ENCODE results near the gene SLC25A21.

DNA sequence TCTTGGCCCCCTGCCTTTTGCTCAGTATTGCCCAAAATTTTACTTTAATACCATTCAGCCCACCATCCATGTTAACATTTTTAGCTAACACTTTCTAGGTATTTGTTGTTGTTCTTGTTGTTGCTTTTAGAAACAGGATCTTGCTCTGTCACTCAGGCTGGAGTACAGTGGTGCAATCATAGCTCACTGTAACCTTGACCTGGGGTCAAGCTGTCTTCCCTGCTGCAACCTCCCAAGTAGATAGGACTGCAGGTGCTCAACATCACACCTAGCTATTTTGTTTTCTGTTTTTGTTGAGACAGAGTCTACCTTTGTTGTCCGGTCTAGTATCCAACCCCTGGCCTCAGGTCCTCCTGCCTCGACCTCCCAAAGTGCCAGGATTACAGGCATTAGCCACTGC lies 29.3 kb upstream of the SLC25A21 start:
- TF ChIP-seq, protein P1, sequence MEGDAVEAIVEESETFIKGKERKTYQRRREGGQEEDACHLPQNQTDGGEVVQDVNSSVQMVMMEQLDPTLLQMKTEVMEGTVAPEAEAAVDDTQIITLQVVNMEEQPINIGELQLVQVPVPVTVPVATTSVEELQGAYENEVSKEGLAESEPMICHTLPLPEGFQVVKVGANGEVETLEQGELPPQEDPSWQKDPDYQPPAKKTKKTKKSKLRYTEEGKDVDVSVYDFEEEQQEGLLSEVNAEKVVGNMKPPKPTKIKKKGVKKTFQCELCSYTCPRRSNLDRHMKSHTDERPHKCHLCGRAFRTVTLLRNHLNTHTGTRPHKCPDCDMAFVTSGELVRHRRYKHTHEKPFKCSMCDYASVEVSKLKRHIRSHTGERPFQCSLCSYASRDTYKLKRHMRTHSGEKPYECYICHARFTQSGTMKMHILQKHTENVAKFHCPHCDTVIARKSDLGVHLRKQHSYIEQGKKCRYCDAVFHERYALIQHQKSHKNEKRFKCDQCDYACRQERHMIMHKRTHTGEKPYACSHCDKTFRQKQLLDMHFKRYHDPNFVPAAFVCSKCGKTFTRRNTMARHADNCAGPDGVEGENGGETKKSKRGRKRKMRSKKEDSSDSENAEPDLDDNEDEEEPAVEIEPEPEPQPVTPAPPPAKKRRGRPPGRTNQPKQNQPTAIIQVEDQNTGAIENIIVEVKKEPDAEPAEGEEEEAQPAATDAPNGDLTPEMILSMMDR (IDR thresholded peaks at IDR 0.05), result no peak
- no peak for TF ChIP-seq POLR2A (IDR thresholded peaks at IDR 0.05)
